ENCODE results near the gene GPT2.
"Not testable (repeated sequence)": the region's sequence is repeated elsewhere in the genome, so short reads cannot be mapped to it uniquely, and the experiment has no call there.

Gene GPT2

DNA sequence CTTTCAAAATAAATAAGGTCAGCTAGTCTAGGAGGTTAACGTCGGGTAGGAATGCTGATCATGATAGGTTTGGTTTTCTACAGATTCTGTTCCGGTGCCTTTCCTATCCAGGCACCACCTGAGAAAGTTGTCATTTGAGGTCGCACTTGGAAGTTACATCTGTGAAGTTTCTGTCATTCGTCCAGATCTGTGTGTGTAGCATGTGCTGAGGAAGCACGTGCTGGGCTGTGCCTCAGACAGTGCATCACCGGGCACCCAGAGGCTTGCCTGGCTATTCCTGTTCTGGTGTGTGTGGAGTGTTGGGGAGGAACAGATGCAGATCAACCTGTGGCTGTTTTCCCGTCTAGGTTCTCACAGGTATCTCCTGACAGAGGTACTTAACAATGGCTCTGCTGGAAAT lies 46.7 kb downstream of the GPT2 start:
- no peak overlapping the region for H3K4me3 Mint-ChIP-seq
- peaks cover 11% of the 10 kb centered on the region for H3K4me1 Mint-ChIP-seq (ENCODE audit: low read depth)
- intact Hi-C loops (cut with micrococcal nuclease) = no loop called here
- no peaks in the 10 kb centered on the region for H3K36me3 Mint-ChIP-seq (ENCODE audit: low read depth)
- no peak overlapping the region for H3K27ac Mint-ChIP-seq
- peaks cover 9% of the 10 kb centered on the region for H3K27me3 Mint-ChIP-seq
- no peaks in the 10 kb centered on the region for H3K9me3 Mint-ChIP-seq

DNA sequence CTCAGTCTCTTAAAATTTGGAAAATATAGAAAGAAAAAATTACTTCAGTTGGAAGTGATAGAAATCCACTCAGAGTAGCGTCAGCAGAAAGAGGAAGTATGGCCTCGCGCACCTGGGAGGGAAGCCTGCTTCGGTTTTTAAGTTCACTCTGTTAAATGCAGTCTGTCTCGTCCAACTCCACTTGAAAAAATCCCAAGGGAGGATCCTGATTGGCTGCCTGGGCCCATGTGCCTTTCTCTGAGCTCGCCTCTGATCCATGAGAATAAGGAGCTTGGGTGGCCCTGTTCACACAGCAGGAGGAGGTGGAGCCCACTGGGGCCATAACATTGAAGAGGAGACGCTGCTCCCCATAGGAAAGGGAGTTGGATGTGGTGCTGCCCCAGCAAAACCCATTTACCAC lies 48.6 kb downstream of the GPT2 start:
- no peaks in the 10 kb centered on the region for H3K9me3 Mint-ChIP-seq
- H3K36me3 Mint-ChIP-seq (ENCODE audit: low read depth) = no peaks in the 10 kb centered on the region
- H3K27ac Mint-ChIP-seq = no peak overlapping the region
- no peak overlapping the region for H3K4me3 Mint-ChIP-seq
- peaks cover 9% of the 10 kb centered on the region for H3K27me3 Mint-ChIP-seq
- H3K4me1 Mint-ChIP-seq (ENCODE audit: low read depth) = peaks cover 15% of the 10 kb centered on the region
- intact Hi-C loops (cut with micrococcal nuclease) = no loop called here

DNA sequence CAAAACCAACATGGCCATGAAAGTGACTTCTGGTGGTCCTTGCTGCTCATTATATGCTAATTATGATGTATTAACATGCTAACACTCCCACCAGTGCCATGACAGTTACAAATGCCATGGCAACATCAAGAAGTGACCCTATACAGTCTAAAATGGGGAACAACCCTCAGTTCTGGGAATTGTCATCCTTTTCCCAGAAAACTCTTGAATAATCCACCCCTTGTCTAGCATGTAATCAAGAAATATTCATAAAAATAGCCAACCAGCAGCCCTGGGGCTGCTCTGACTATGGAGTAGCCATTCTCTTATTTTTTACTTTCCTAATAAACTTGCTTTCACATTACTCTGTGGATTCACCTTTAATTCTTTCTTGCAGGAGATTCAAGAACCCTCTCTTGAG lies 53.4 kb downstream of the GPT2 start:
- intact Hi-C loops (cut with micrococcal nuclease) = no loop called here
- no peaks in the 10 kb centered on the region for H3K9me3 Mint-ChIP-seq
- H3K36me3 Mint-ChIP-seq (ENCODE audit: low read depth) = no peaks in the 10 kb centered on the region
- peaks cover 9% of the 10 kb centered on the region for H3K27me3 Mint-ChIP-seq
- H3K4me3 Mint-ChIP-seq = no peak overlapping the region
- H3K27ac Mint-ChIP-seq = no peak overlapping the region
- H3K4me1 Mint-ChIP-seq (ENCODE audit: low read depth) = peaks cover 14% of the 10 kb centered on the region

DNA sequence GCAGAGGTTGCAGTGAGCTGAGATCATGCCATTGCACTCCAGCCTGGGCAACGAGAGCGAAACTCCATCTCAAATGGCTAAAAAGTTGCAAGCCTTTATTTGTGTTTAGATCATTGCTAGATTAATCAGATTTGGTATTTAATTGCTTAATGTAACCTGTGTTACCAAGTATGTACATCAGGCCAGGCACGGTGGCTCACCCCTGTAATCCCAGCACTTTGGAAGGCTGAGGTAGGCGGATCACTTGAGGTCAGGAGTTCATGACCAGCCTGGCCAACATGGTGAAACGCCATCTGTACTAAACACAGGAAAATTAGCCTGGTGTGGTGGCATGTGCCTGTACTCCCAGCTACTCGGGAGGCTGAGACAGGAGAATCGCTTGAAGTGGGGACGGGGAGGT lies 60.6 kb downstream of the GPT2 start:
- H3K27ac Mint-ChIP-seq; H3K27me3 Mint-ChIP-seq; H3K9me3 Mint-ChIP-seq; intact Hi-C loops (cut with micrococcal nuclease); H3K4me3 Mint-ChIP-seq; H3K36me3 Mint-ChIP-seq (ENCODE audit: low read depth): not testable (repeated sequence)
- H3K4me1 Mint-ChIP-seq (ENCODE audit: low read depth) = peaks cover 16% of the 10 kb centered on the region

DNA sequence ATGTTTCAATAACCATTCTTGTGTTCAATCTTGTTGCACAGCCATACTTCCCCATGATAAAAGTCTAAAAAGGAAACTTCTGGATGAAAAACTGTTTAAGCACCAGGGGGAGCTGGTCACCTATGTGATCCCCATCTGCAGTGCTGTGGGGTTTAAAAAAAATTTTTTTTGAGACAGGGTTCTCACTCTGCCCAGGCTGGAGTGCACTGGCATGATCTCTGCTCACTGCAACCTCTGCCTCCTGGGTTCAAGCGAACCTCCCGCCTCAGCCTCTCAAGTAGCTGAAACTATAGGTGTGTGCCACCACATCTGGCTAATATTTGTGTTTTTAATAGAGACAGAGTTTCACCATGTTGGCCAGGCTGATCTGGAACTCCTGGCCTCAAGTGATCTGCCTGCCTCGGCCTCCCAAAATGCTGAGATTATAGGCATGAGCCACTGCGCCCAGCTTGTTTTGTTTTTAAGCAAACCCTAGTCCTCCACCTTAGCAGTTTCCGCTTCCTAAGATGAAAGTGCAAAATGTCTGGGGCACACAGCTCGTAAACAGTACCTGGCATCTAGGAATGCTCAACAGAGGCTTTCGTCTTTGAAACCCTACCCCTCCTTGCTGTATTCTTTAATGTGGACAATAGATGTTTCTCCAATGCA lies 63.9 kb downstream of the GPT2 start:
- peaks cover 13% of the 10 kb centered on the region for H3K4me1 Mint-ChIP-seq (ENCODE audit: low read depth)
- H3K36me3 Mint-ChIP-seq (ENCODE audit: low read depth) = no peaks in the 10 kb centered on the region
- H3K27ac Mint-ChIP-seq = no peak overlapping the region
- no peaks in the 10 kb centered on the region for H3K9me3 Mint-ChIP-seq
- H3K27me3 Mint-ChIP-seq = no peaks in the 10 kb centered on the region
- intact Hi-C loops (cut with micrococcal nuclease) = loop anchor here (1.0 kb wide), 1 partner anchor 1216 kb away; no protein-coding TSS in a partner anchor
- H3K4me3 Mint-ChIP-seq = no peak overlapping the region

DNA sequence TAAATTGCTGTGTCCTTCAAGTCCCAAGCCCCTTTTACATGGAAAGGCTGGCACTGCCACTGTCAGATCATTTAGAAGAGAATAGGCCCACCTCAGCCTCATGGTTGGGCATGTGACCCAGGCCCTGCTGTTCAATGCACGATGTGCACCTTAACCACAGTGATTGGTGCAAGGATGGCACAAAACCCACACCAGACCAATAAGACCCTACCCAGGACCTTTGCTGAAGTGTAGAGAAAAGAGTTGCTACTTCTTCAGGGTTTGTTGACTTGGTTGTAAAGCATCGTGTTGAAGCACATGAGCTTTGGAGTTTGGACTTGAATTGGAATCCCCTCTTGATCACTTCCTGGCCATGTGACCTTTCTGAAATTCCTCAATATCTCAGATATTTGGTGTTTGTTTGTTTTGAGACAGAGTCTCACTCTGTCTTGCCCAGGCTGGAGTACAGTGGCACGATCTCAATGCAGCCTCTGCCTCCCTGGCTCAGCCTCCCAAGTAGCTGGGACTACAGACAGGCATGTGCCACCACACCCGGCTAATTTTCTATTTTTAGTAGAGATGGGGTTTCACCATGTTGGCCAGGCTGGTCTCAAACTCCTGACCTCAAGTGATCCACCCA lies 64.5 kb downstream of the GPT2 start:
- intact Hi-C loops (cut with micrococcal nuclease) = loop anchor here (1.0 kb wide), 1 partner anchor 1216 kb away; no protein-coding TSS in a partner anchor
- peak overlapping the region; percentile 25 for H3K27ac Mint-ChIP-seq

DNA sequence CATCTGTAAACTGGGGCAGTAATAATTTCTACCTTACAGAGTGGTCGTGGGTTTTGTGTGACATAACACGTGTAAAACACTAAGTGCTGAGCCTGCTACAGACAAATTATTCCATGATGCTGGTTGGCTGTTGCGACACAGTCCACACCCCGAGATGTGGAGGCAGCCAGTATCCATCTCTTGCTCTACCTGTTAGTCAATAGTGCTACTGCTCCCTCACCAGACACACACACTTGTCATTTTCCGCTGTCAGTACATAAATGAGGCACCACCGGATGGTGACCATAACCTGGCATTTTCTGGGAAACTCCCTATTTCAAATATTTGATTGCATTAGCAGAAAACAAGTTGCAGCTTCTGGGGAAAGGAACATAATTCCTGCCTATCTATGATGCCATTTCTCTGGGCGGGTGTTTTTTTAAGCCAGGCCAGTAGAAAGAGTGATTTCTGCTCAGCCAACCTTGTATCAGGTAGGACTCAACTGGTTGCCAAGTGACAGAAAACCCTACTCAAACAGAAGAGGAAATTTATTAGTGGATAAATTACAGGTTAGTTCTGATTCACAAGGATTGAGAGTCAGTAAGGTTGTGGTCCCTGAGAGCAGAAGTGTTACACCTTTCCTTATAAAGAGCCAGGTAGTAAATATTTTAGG lies 65.2 kb downstream of the GPT2 start:
- Mint-ChIP-seq H3K4me3 (no peak overlapping the region), H3K9me3 (no peaks in the 10 kb centered on the region), H3K27ac (peak overlapping the region; percentile 25), H3K27me3 (no peaks in the 10 kb centered on the region), H3K36me3 (ENCODE audit: low read depth) (peaks cover 5% of the 10 kb centered on the region), H3K4me1 (ENCODE audit: low read depth) (no peaks in the 10 kb centered on the region)
- intact Hi-C loops (cut with micrococcal nuclease) = no loop called here

More for the DNA sequence above, 64.5 kb downstream of the GPT2 start:
- Mint-ChIP-seq H3K4me1 (ENCODE audit: low read depth) (peaks cover 7% of the 10 kb centered on the region), H3K36me3 (ENCODE audit: low read depth) (no peaks in the 10 kb centered on the region), H3K27me3 (no peaks in the 10 kb centered on the region), H3K9me3 (no peaks in the 10 kb centered on the region), H3K4me3 (no peak overlapping the region)

DNA sequence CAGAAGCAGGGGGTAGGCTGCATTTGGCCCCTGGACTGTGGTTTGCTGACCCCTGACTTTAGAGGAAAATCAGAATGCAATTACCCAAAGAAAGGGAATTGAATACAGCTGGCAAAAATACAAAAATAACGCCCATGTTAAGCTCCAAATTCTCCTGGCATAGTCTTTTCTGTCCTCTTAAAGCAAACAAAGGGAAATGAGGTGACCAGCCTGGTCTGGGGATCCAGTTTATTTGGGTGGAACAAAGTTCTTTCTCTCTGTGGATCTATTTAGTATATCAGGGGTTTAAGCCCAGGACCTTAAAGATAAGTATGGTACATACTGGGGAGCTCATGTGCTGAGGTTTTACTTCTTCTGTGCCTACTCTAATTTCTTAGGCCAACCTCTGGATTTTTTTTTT lies 65.8 kb downstream of the GPT2 start:
- Mint-ChIP-seq H3K27ac (no peak overlapping the region), H3K27me3 (no peaks in the 10 kb centered on the region), H3K36me3 (ENCODE audit: low read depth) (peaks cover 11% of the 10 kb centered on the region), H3K9me3 (no peaks in the 10 kb centered on the region), H3K4me3 (no peak overlapping the region), H3K4me1 (ENCODE audit: low read depth) (no peaks in the 10 kb centered on the region)
- intact Hi-C loops (cut with micrococcal nuclease) = no loop called here

DNA sequence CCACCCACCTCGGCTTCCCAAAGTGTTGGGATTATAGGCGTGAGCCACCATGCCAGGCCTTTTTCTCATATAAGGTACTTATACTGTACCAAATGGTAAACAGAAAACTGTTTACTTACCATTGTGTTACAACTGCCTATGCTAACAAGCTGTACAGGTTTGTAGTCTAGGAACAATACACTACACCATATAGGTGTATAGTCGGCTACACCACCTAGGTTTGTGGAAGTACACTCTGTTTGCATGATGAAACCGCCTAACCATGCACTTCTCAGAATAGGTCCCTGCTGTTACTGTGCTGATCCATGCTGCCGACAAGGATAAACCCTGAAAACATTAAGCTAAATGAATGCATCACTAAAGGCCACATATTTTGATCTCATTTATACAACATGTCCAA lies 70.4 kb downstream of the GPT2 start:
- intact Hi-C loops (cut with micrococcal nuclease) = no loop called here
- peaks cover 56% of the 10 kb centered on the region for H3K36me3 Mint-ChIP-seq (ENCODE audit: low read depth)
- no peak overlapping the region for H3K27ac Mint-ChIP-seq
- H3K4me3 Mint-ChIP-seq = no peak overlapping the region
- no peaks in the 10 kb centered on the region for H3K9me3 Mint-ChIP-seq
- H3K27me3 Mint-ChIP-seq = no peaks in the 10 kb centered on the region
- H3K4me1 Mint-ChIP-seq (ENCODE audit: low read depth) = no peaks in the 10 kb centered on the region

DNA sequence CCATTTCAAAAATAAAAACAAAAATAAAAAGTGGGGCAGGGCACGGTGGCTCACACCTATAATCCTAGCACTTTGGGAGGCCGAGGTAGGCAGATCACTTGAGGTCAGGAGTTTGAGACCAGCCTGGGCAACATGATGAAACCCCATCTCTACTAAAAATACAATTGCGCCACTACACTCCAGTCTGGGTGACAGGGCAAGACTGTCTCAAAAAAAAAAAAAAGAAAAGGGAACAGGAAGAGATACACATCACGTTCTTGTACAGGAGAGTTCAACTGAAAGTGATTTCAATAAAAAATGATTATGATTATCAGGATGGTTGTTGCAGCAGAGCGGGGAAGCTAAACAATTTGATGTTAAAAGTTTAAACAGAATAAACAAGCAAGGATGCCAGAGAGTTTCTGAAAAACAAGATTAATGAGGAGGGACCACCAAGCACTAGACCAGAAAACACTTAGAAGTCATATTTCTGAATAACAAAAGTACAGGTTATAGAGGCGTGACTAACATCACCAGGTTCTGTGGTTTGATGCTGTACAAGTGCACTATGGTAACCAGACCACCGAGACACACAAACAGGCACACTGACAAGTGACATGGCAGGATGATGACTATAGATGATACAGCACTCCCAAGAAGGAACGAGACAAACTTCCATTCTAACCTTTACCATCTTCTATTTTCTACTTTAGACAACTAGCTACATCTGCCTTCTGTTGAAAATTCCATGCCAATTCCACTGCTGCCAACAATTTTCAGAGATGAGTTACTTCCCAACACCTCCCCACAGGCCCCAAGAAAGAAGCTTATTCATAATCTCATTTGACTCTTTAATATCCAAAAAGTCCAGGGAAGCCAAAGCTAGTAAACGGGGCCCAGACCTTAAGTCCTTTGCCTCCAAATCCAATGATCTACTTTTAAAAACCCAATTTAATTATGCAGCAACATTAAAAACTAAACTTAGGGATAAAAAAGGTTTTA lies 77.5 kb downstream of the GPT2 start:
- Mint-ChIP-seq H3K4me1 (ENCODE audit: low read depth) (peaks cover 14% of the 10 kb centered on the region), H3K27ac (peak overlapping the region; percentile 24), H3K27me3 (no peaks in the 10 kb centered on the region), H3K36me3 (ENCODE audit: low read depth) (peaks cover 97% of the 10 kb centered on the region), H3K9me3 (no peaks in the 10 kb centered on the region), H3K4me3 (no peak overlapping the region)
- intact Hi-C loops (cut with micrococcal nuclease) = no loop called here

DNA sequence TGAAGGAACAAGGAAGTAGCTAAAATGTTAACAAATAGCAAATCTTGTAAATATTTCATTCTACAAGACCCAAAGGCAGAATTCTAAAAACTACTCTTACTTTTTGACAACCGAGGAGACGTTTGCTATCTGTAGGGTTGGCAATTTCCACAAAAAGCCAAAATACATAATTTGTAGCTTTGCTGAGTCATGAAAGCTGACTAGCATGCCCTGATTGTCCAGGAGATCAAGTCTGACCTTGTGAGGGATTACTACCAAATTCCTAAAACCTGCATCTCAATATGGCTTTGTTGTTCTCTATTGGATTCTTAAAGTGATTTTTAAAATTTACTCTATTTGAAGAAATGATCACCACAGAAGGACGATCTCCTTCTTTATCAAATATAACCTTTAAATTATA lies 78.5 kb downstream of the GPT2 start:
- no peak overlapping the region for H3K4me3 Mint-ChIP-seq
- intact Hi-C loops (cut with micrococcal nuclease) = no loop called here

DNA sequence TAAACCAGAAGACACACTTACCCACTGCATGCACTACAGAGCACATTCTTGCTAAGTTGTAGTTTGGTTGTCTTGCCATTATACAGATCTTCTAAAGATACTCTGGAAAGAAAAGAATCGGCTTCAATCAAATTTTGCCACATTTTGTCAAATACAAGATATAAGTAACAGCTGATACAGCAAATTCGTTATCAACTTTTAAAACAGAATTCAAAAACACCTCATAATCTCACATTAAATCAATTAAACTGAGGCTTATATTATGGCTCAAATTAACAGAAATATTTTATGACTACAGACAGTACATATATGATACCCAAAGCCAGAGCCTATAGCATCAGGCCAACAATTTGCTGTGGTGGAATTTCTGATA lies 83.9 kb downstream of the GPT2 start:
- H3K4me1 Mint-ChIP-seq (ENCODE audit: low read depth) = peaks cover 18% of the 10 kb centered on the region
- peaks cover 92% of the 10 kb centered on the region for H3K36me3 Mint-ChIP-seq (ENCODE audit: low read depth)
- no peaks in the 10 kb centered on the region for H3K9me3 Mint-ChIP-seq
- H3K4me3 Mint-ChIP-seq = no peak overlapping the region
- no peaks in the 10 kb centered on the region for H3K27me3 Mint-ChIP-seq
- no peak overlapping the region for H3K27ac Mint-ChIP-seq
- intact Hi-C loops (cut with micrococcal nuclease) = no loop called here

More for the DNA sequence above, 78.5 kb downstream of the GPT2 start:
- Mint-ChIP-seq H3K27me3 (no peaks in the 10 kb centered on the region), H3K4me1 (ENCODE audit: low read depth) (peaks cover 14% of the 10 kb centered on the region), H3K36me3 (ENCODE audit: low read depth) (peaks cover 97% of the 10 kb centered on the region), H3K27ac (peak overlapping the region; percentile 24), H3K9me3 (no peaks in the 10 kb centered on the region)

DNA sequence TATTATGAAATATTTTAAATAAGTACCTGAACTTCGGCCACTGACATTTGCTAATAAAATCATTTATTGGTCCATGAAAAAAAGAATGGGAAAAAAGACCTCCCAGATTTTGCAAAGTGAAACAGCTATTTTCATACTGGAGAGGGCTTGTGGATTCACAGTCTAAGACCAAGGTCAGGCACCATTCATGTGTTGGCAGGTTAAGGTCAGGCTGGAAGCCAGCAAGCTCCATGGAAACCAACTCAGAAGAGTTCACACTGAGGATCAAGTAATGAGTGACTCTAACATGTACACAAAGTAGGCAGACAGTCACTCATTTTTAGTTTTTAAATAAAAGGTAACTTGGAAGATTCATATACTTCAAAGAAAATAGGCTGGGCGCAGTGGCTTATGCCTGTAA lies 85.9 kb downstream of the GPT2 start:
- intact Hi-C loops (cut with micrococcal nuclease) = loop anchor here (5.0 kb wide), 2 partner anchors 67 to 172 kb away; partner anchors contain the start of gene NETO2
- Mint-ChIP-seq H3K4me3 (no peak overlapping the region), H3K27me3 (no peaks in the 10 kb centered on the region), H3K36me3 (ENCODE audit: low read depth) (peaks cover 81% of the 10 kb centered on the region), H3K9me3 (no peaks in the 10 kb centered on the region), H3K27ac (no peak overlapping the region), H3K4me1 (ENCODE audit: low read depth) (peaks cover 31% of the 10 kb centered on the region)
